ENCODE results near the gene IFITM5.

The IFITM5 gene

GRCh38 chr11:306645-307371 is 7.5 kb upstream of the IFITM5 start:
- Histone ChIP-seq H3K27me3 (ENCODE audit: control insufficient read depth, low read length) (peaks cover 8% of the 10 kb centered on the region), H3K27ac (ENCODE audit: low read depth, low read length) (no peak overlapping the region), H3F3A (ENCODE audit: control insufficient read depth, insufficient read depth) (peaks cover 7% of the 10 kb centered on the region; the same call in 1 of the 2 replicates), H3K4me3 (ENCODE audit: low read length) (no peak overlapping the region), H3K79me2 (ENCODE audit: control insufficient read depth, low read length) (no peaks in the 10 kb centered on the region), H3K9me3 (ENCODE audit: control insufficient read depth, insufficient read depth, low read length) (no peaks in the 10 kb centered on the region), H3K9me2 (replicated peaks; ENCODE audit: control insufficient read depth, low read length) (no peaks in the 10 kb centered on the region), H4K20me1 (ENCODE audit: control insufficient read depth, insufficient read depth, low read depth, low read length) (no peaks in the 10 kb centered on the region), H3K4me2 (ENCODE audit: low read length) (no peak overlapping the region), H3K36me3 (ENCODE audit: control insufficient read depth, low read length) (no peaks in the 10 kb centered on the region), H3K4me1 (ENCODE audit: control insufficient read depth, low read length) (peaks cover 26% of the 10 kb centered on the region)
- TF ChIP-seq EZH2phosphoT487 (IDR thresholded peaks at IDR 0.05; ENCODE audit: borderline replicate concordance, low read length) (no peak), CTCF (IDR thresholded peaks at IDR 0.05; ENCODE audit: low read depth, low read length, poor library complexity, severe bottlenecking) (no peak)

- Histone ChIP-seq H3K27me3 (ENCODE audit: control insufficient read depth, low read length) (peaks cover 8% of the 10 kb centered on the region), H3K36me3 (ENCODE audit: control insufficient read depth, low read length) (no peaks in the 10 kb centered on the region), H3K9me3 (ENCODE audit: control insufficient read depth, insufficient read depth, low read length) (no peaks in the 10 kb centered on the region), H3K79me2 (ENCODE audit: control insufficient read depth, low read length) (no peaks in the 10 kb centered on the region), H3K4me2 (ENCODE audit: low read length) (no peak overlapping the region), H3F3A (ENCODE audit: control insufficient read depth, insufficient read depth) (peaks cover 7% of the 10 kb centered on the region; the same call in 1 of the 2 replicates), H3K4me3 (ENCODE audit: low read length) (no peak overlapping the region), H4K20me1 (ENCODE audit: control insufficient read depth, insufficient read depth, low read depth, low read length) (no peaks in the 10 kb centered on the region), H3K4me1 (ENCODE audit: control insufficient read depth, low read length) (peaks cover 26% of the 10 kb centered on the region), H3K9me2 (replicated peaks; ENCODE audit: control insufficient read depth, low read length) (no peaks in the 10 kb centered on the region), H3K27ac (ENCODE audit: low read depth, low read length) (no peak overlapping the region)
- no peak for TF ChIP-seq EZH2phosphoT487 (IDR thresholded peaks at IDR 0.05; ENCODE audit: borderline replicate concordance, low read length)
- no peak for TF ChIP-seq CTCF (IDR thresholded peaks at IDR 0.05; ENCODE audit: low read depth, low read length, poor library complexity, severe bottlenecking)
These were observed 6.5 kb upstream of the IFITM5 start for GRCh38 chr11:305844-306211.

- Histone ChIP-seq H3K79me2 (ENCODE audit: control insufficient read depth, low read length) (no peaks in the 10 kb centered on the region), H3K36me3 (ENCODE audit: control insufficient read depth, low read length) (no peaks in the 10 kb centered on the region), H3K4me2 (ENCODE audit: low read length) (no peak overlapping the region), H3K27me3 (ENCODE audit: control insufficient read depth, low read length) (peaks cover 13% of the 10 kb centered on the region), H3K4me3 (ENCODE audit: low read length) (no peak overlapping the region), H3K27ac (ENCODE audit: low read depth, low read length) (no peak overlapping the region), H4K20me1 (ENCODE audit: control insufficient read depth, insufficient read depth, low read depth, low read length) (no peaks in the 10 kb centered on the region), H3F3A (ENCODE audit: control insufficient read depth, insufficient read depth) (peaks cover 7% of the 10 kb centered on the region; the same call in 1 of the 2 replicates), H3K9me2 (replicated peaks; ENCODE audit: control insufficient read depth, low read length) (no peaks in the 10 kb centered on the region), H3K9me3 (ENCODE audit: control insufficient read depth, insufficient read depth, low read length) (no peaks in the 10 kb centered on the region), H3K4me1 (ENCODE audit: control insufficient read depth, low read length) (peaks cover 26% of the 10 kb centered on the region)
- TF ChIP-seq CTCF (IDR thresholded peaks at IDR 0.05; ENCODE audit: low read depth, low read length, poor library complexity, severe bottlenecking) (peak; percentile 76), EZH2phosphoT487 (IDR thresholded peaks at IDR 0.05; ENCODE audit: borderline replicate concordance, low read length) (no peak)
These were observed 5.9 kb upstream of the IFITM5 start for GRCh38 chr11:304915-305843.

Data from DOHH2 (cell line).